Peyer's patch (tissue), 4 donors: ENCODE measurements around the gene ETV6.

ENCODE experiments used
- POLR2A ChIP-seq, 2 donors: fragments of 450-650 bp; IDR thresholded peaks; one replicate each; pipeline ENCODE4 v1.5.1; 2017; ENCODE audit warnings: antibody characterized with exemption in 2 of 2, mild to moderate bottlenecking in 2 of 2, moderate library complexity in 2 of 2
- TF ChIP-seq, protein P1 (sequence below), 6 experiments: fragments of 450-650 bp in 4 of 6; fragments of 200-600 bp in 2 of 6; sonication (generic) in 1 of 6; IDR thresholded peaks; one replicate each; pipeline ENCODE4 v1.5.1; 2017 to 2019; ENCODE audit warnings: antibody characterized with exemption in 6 of 6, mild to moderate bottlenecking in 3 of 6, moderate library complexity in 1 of 6

DNA sequence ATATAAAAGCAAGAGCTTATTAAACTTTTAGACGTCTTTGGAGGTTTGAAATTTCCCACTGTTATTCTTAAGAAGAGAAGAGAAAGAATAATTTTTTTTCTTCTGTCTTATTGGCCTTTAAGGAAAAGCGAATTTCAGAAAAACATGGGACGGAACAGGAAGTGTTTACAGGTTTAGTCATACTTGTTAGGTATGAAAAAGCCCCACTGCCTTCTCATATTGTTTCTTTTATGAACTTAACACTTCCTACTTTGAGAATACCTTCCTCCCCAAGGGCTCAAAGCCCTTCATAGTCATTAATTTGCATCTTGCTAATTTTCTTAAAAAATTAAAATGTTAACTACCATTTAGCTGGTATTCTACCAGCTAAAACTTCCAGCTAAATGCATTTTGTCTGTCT lies 82.0 kb downstream of the ETV6 start:
- TF ChIP-seq, protein P1, sequence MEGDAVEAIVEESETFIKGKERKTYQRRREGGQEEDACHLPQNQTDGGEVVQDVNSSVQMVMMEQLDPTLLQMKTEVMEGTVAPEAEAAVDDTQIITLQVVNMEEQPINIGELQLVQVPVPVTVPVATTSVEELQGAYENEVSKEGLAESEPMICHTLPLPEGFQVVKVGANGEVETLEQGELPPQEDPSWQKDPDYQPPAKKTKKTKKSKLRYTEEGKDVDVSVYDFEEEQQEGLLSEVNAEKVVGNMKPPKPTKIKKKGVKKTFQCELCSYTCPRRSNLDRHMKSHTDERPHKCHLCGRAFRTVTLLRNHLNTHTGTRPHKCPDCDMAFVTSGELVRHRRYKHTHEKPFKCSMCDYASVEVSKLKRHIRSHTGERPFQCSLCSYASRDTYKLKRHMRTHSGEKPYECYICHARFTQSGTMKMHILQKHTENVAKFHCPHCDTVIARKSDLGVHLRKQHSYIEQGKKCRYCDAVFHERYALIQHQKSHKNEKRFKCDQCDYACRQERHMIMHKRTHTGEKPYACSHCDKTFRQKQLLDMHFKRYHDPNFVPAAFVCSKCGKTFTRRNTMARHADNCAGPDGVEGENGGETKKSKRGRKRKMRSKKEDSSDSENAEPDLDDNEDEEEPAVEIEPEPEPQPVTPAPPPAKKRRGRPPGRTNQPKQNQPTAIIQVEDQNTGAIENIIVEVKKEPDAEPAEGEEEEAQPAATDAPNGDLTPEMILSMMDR (IDR thresholded peaks at IDR 0.05), result no peak
- no peak for TF ChIP-seq POLR2A (IDR thresholded peaks at IDR 0.05)
